Transverse colon (tissue), 4 donors: ENCODE results near the gene ANAPC10. TPM values are rescaled to one million over a fixed set of nuclear protein-coding genes. Genes with fewer than 3 reads are reported as not detected.

Experiments
- DNase-seq: peaks from one replicate; pipeline ENCODE4 v3.0.0-alpha.2; 2019
- H3K27ac ChIP-seq, 4 donors: fragments of 200-600 bp; sonication (generic); 2 replicates each; pipeline ENCODE4 v1.5.1; 2016 to 2018; ENCODE audit warnings: inconsistent platforms in 4 of 4
- H3K27me3 ChIP-seq: fragments of 200-600 bp; sonication (generic); 2 replicates; pipeline ENCODE4 v1.5.1; 2017; ENCODE audit warnings: inconsistent platforms
- H3K36me3 ChIP-seq, 4 donors: fragments of 200-600 bp; sonication (generic); 2 replicates each; pipeline ENCODE4 v1.5.1; 2017 to 2019; ENCODE audit warnings: inconsistent platforms in 4 of 4
- H3K4me1 ChIP-seq, 4 donors: fragments of 200-600 bp; sonication (generic); 2 replicates each; pipeline ENCODE4 v1.5.1; 2017 to 2020; ENCODE audit warnings: inconsistent platforms in 4 of 4
- H3K4me3 ChIP-seq, 4 donors: fragments of 200-600 bp; sonication (generic); 1 replicate in 1 of 4; 2 replicates in 3 of 4; pipeline versions ENCODE4 v1.5.1 to v1.6.1; 2017 to 2019; ENCODE audit warnings: inconsistent platforms in 4 of 4
- H3K9me3 ChIP-seq, 2 donors: fragments of 200-600 bp; sonication (generic); 2 replicates each; pipeline ENCODE4 v1.5.1; 2017 to 2019; ENCODE audit warnings: inconsistent platforms in 2 of 2
- EP300 ChIP-seq: sonication (generic); formaldehyde crosslinking; IDR thresholded peaks from one replicate; pipeline ENCODE4 v1.6.1; 2017; ENCODE audit warnings: antibody characterized with exemption, low read depth
- POLR2A ChIP-seq: fragments of 450-650 bp; IDR thresholded peaks from one replicate; pipeline ENCODE4 v1.6.1; 2016; ENCODE audit warnings: antibody characterized with exemption, mild to moderate bottlenecking, moderate library complexity
- POLR2AphosphoS5 ChIP-seq, 3 donors: sonication (generic); formaldehyde crosslinking; IDR thresholded peaks; one replicate each; pipeline ENCODE4 v1.6.1; 2016; ENCODE audit warnings: antibody characterized with exemption in 3 of 3
- WGBS, 2 donors: methylation state at CpG; one replicate each; pipeline ENCODE4 v1.1.5; 2018; ENCODE audit warnings: low coverage in 1 of 2; 5-methylcytosine and 5-hydroxymethylcytosine counted together
- in situ Hi-C, 4 donors: fragments of 200-750 bp; cut with MboI; loops; one replicate each; pipeline versions ENCODE4 v1.15.0 to v1.15.1; 2017; ENCODE audit warnings: low sequenced_read_pairs in 3 of 4, low pct_ligation_motif_present in 1 of 4, low pct_unique_long_range_greater_than_20kb in 1 of 4
- intact Hi-C: fragments of 100-400 bp; cut with DNase I; formaldehyde crosslinking; loops from one replicate; pipeline ENCODE4 v1.15.1; 2023; ENCODE audit warnings: low total_unique reads
- total RNA-seq, 4 donors: library from RNA; depleted of rRNA; stranded (reverse); fragments of >200 nt; gene quantifications; one replicate each; pipeline ENCODE4 v1.1.0, GENCODE V29; 2016
- TF ChIP-seq, protein P1 (sequence below), 5 experiments: fragments of 200-600 bp in 3 of 5; fragments of 450-650 bp in 2 of 5; sonication (generic) in 3 of 5; IDR thresholded peaks; 1 replicate in 2 of 5; 2 replicates in 3 of 5; pipeline ENCODE4 v1.5.1; 2016 to 2017; ENCODE audit warnings: antibody characterized with exemption in 5 of 5, inconsistent platforms in 3 of 5, mild to moderate bottlenecking in 2 of 5, moderate library complexity in 1 of 5

The ANAPC10 gene
- total RNA-seq, 4 donors from 2014 or later = 7.5 to 24.8 (median 15.4) TPM

DNA sequence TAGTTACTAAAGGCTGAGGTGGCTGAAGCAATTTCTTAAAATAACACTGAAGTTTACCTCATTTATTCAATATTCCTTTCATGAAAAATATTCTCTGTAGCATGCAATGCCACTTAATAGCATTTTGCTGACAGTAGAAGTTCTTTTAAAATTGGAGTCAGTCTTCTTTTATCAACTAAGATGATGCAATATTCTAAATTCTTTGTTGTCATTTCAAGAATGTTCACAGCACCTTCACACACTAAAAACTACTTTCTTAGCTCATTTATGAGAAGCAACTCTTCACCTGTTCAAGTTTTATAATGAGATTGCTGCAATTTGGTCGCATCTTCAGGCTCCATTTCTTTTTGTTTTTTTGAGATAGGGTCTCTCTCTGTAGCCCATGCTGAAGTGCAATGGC lies 48.8 kb downstream of the ANAPC10 start:
- Histone ChIP-seq H3K9me3 (no peaks in the 10 kb centered on the region), H3K27me3 (no peaks in the 10 kb centered on the region), H3K4me1 (no peaks in the 10 kb centered on the region), H3K36me3 (no peaks in the 10 kb centered on the region), H3K4me3 (no peak overlapping the region), H3K27ac (no peak overlapping the region)
- 91 to 100% methylated on average over 1 of the region's 1 CpG for WGBS, 2 donors
- intact Hi-C loops = no loop called here
- in situ Hi-C loops = no loop called here
- no peak for TF ChIP-seq POLR2A
- TF ChIP-seq, protein P1, sequence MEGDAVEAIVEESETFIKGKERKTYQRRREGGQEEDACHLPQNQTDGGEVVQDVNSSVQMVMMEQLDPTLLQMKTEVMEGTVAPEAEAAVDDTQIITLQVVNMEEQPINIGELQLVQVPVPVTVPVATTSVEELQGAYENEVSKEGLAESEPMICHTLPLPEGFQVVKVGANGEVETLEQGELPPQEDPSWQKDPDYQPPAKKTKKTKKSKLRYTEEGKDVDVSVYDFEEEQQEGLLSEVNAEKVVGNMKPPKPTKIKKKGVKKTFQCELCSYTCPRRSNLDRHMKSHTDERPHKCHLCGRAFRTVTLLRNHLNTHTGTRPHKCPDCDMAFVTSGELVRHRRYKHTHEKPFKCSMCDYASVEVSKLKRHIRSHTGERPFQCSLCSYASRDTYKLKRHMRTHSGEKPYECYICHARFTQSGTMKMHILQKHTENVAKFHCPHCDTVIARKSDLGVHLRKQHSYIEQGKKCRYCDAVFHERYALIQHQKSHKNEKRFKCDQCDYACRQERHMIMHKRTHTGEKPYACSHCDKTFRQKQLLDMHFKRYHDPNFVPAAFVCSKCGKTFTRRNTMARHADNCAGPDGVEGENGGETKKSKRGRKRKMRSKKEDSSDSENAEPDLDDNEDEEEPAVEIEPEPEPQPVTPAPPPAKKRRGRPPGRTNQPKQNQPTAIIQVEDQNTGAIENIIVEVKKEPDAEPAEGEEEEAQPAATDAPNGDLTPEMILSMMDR (IDR thresholded peaks at IDR 0.05) = no peak
- no peak for TF ChIP-seq EP300
- TF ChIP-seq POLR2AphosphoS5 (IDR thresholded peaks at IDR 0.05) = no peak
- DNase-seq = no peak

DNA sequence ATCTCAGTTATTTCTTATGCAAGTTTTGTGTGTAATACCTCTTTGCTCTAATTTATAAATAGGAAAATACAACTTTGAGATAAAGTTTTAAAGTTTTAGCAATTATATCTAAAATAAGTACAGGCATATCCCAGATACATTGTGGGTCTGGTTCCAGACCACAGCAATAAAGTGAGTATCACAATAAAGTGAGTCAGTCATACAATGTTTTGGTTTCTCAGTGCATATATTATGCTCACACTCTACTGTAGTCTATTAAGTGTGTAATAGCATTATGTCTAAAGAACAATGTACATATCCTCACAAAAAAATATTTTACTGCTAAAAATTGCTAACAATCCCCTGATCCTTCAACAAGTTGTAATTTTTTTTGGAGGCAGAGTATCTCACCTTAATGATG lies 49.2 kb downstream of the ANAPC10 start:
- Histone ChIP-seq H3K27me3 (no peaks in the 10 kb centered on the region), H3K27ac (no peak overlapping the region), H3K4me3 (no peak overlapping the region), H3K4me1 (no peaks in the 10 kb centered on the region), H3K9me3 (no peaks in the 10 kb centered on the region), H3K36me3 (no peaks in the 10 kb centered on the region)
- DNase-seq = no peak
- no peak for TF ChIP-seq POLR2AphosphoS5 (IDR thresholded peaks at IDR 0.05)
- TF ChIP-seq EP300 = no peak
- TF ChIP-seq POLR2A = no peak
- TF ChIP-seq, protein P1 (IDR thresholded peaks at IDR 0.05) = no peak
- in situ Hi-C loops (no loop called here), intact Hi-C loops (no loop called here)

DNA sequence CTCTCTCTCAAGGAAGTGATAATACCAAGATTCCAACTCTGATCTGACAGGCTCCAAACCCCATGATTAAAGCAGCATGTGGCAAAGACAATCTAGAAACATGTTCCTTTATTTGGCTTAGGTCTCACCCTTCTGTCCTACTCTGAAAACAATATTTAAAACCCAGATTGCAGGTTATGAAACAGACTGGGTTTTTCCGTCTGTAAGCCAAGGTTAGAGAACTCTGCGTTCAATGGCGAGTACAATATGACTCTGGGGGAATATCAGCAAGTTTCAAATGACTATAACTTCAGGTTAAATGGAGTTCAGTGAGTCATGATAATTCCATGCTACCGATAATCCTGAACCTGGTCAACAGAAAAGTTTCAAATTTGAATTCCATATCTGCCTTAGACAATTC lies 50.8 kb downstream of the ANAPC10 start:
- no peaks in the 10 kb centered on the region for H3K4me1 ChIP-seq
- no peak overlapping the region for H3K27ac ChIP-seq
- intact Hi-C loops = no loop called here
- no peak for DNase-seq
- no peaks in the 10 kb centered on the region for H3K9me3 ChIP-seq
- no peaks in the 10 kb centered on the region for H3K27me3 ChIP-seq
- TF ChIP-seq EP300 = no peak
- TF ChIP-seq POLR2AphosphoS5 (IDR thresholded peaks at IDR 0.05) = no peak
- TF ChIP-seq, protein P1 (IDR thresholded peaks at IDR 0.05) = no peak
- TF ChIP-seq POLR2A = no peak
- 84 to 94% methylated on average over 4 of the region's 4 CpGs for WGBS, 2 donors
- no peaks in the 10 kb centered on the region for H3K36me3 ChIP-seq
- in situ Hi-C loops = no loop called here
- no peak overlapping the region for H3K4me3 ChIP-seq

DNA sequence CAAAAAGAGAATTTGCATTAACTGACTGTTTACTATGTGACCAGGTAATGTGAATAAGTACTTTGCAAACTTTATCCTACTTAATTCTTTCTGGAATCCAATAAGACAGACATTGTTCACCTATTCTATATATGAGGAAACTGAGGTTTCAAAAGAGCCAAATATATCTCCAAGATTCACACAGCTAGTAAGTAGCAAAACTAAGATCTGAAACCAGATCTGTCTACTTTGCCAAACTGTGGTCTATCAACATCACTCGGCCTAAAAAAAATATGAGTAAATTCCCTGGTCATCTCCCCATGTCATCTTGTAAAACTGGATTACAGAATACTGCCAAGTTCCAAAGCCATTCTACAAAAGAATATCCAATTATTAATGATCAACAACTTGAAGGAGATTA lies 52.8 kb downstream of the ANAPC10 start:
- in situ Hi-C loops = no loop called here
- Histone ChIP-seq H3K9me3 (no peaks in the 10 kb centered on the region), H3K36me3 (no peaks in the 10 kb centered on the region), H3K27ac (no peak overlapping the region), H3K27me3 (no peaks in the 10 kb centered on the region), H3K4me3 (no peak overlapping the region), H3K4me1 (no peaks in the 10 kb centered on the region)
- intact Hi-C loops = no loop called here
- DNase-seq = no peak
- WGBS, 2 donors = 74 to 78% methylated on average over 1 of the region's 1 CpG
- TF ChIP-seq POLR2A = no peak
- TF ChIP-seq EP300 = no peak
- TF ChIP-seq, protein P1 (IDR thresholded peaks at IDR 0.05) = no peak
- no peak for TF ChIP-seq POLR2AphosphoS5 (IDR thresholded peaks at IDR 0.05)
